Activated CD8-positive, alpha-beta memory T cell treated with anti-CD3 and anti-CD28 coated beads, Interleukin-2, amount 10 ng/mL, durations not matched to agents 7 days and 5 days (primary cell): ENCODE measurements around the gene TPCN2. TPM values are rescaled to one million over a fixed set of nuclear protein-coding genes. Genes with fewer than 3 reads are reported as not detected.

Source experiments
- ATAC-seq: fragments of 150-1000 bp; cut with Tn5 transposase; one replicate; pipeline ENCODE4 v1.10.0; 2021; ENCODE audit warnings: moderate library complexity
- CTCF ChIA-PET: fragments of 350-600 bp; sonication (Branson Sonifier 250); formaldehyde crosslinking; loops from one replicate; lab custom pipeline; 2021; ENCODE audit warnings: antibody characterized with exemption; lab: Charles Lee
- DNase-seq: peaks from one replicate; pipeline ENCODE4 v3.0.0-alpha.2; 2020
- H3K27ac Mint-ChIP-seq: one replicate; pipeline ENCODE4 v1.8.0; 2021; ENCODE audit warnings: mild to moderate bottlenecking, mixed read lengths
- H3K27me3 Mint-ChIP-seq: one replicate; pipeline ENCODE4 v1.8.0; 2021; ENCODE audit warnings: mixed read lengths
- H3K36me3 Mint-ChIP-seq: one replicate; pipeline ENCODE4 v1.8.0; 2021; ENCODE audit warnings: mild to moderate bottlenecking, mixed read lengths
- H3K4me1 Mint-ChIP-seq: one replicate; pipeline ENCODE4 v1.8.0; 2021; ENCODE audit warnings: mixed read lengths
- H3K4me3 Mint-ChIP-seq: one replicate; pipeline ENCODE4 v1.8.0; 2021; ENCODE audit warnings: mild to moderate bottlenecking, moderate library complexity, mixed read lengths
- H3K9me3 Mint-ChIP-seq: one replicate; pipeline ENCODE4 v1.8.0; 2022; ENCODE audit warnings: low read depth, mixed read lengths
- total RNA-seq, 2 experiments: library from RNA; stranded (reverse); gene quantifications; one replicate each; pipeline ENCODE4 v1.2.3, GENCODE V29; 2021

The TPCN2 gene
- total RNA-seq, 2 experiments from 2014 or later, result 15.3 to 20.6 TPM

GRCh38 chr11:69165775-69166174, 117.0 kb downstream of the TPCN2 start:
- Mint-ChIP-seq H3K4me1 (peaks cover 18% of the 10 kb centered on the region), H3K9me3 (no peaks in the 10 kb centered on the region), H3K27me3 (peaks cover 12% of the 10 kb centered on the region), H3K36me3 (no peaks in the 10 kb centered on the region), H3K4me3 (no peak overlapping the region), H3K27ac (no peak overlapping the region)
- ATAC-seq, result no peak
- CTCF ChIA-PET, result interaction anchor here (1.0 kb wide), 1 partner anchor 16 kb away, joined by 4 read pairs; no protein-coding TSS in a partner anchor
- no peak for DNase-seq

- no peaks in the 10 kb centered on the region for H3K36me3 Mint-ChIP-seq
- peaks cover 18% of the 10 kb centered on the region for H3K4me1 Mint-ChIP-seq
- DNase-seq (peak; percentile 65), ATAC-seq (peak; percentile 93)
- CTCF ChIA-PET, result interaction anchor here (1.0 kb wide), 1 partner anchor 17 kb away, joined by 4 read pairs; no protein-coding TSS in a partner anchor
- H3K27ac Mint-ChIP-seq, result no peak overlapping the region
- peaks cover 12% of the 10 kb centered on the region for H3K27me3 Mint-ChIP-seq
- H3K4me3 Mint-ChIP-seq, result no peak overlapping the region
- no peaks in the 10 kb centered on the region for H3K9me3 Mint-ChIP-seq
Measured at GRCh38 chr11:69166218-69167115, 117.7 kb downstream of the TPCN2 start.

- Mint-ChIP-seq H3K4me1 (peaks cover 18% of the 10 kb centered on the region), H3K4me3 (no peak overlapping the region), H3K27ac (no peak overlapping the region), H3K9me3 (no peaks in the 10 kb centered on the region), H3K36me3 (no peaks in the 10 kb centered on the region), H3K27me3 (peaks cover 12% of the 10 kb centered on the region)
- DNase-seq (no peak), ATAC-seq (no peak)
- CTCF ChIA-PET, result interaction anchor here (1.0 kb wide), 1 partner anchor 18 kb away, joined by 4 read pairs; no protein-coding TSS in a partner anchor
Measured at GRCh38 chr11:69167130-69167915, 118.6 kb downstream of the TPCN2 start.

- ATAC-seq, result no peak
- Mint-ChIP-seq H3K36me3 (no peaks in the 10 kb centered on the region), H3K4me1 (peaks cover 18% of the 10 kb centered on the region), H3K27me3 (peaks cover 7% of the 10 kb centered on the region), H3K27ac (no peak overlapping the region), H3K4me3 (no peak overlapping the region), H3K9me3 (no peaks in the 10 kb centered on the region)
- no peak for DNase-seq
- CTCF ChIA-PET, result no interaction called here
Measured at GRCh38 chr11:69167916-69168691, 119.4 kb downstream of the TPCN2 start.

DNA sequence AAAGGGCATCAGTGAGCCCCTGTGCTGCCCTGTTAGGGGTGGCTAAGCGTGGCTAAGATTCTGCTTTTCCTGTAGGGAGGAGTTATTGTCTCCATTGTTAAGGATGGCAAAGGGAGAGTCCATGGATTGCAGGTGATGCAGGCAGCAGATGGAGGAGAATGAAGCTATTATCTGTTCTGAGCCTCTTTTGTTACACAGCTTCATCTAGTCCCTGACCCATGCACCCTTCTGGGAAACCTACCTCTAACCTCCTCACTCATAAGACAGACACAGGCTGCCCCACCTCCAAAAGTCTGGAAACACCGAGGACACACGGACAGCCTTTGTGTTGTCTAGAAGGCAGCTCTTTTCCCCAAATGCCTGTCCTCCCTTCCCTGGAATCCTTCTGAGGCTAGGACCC, 120.7 kb downstream of the TPCN2 start:
- ATAC-seq (no peak), DNase-seq (no peak)
- Mint-ChIP-seq H3K9me3 (no peaks in the 10 kb centered on the region), H3K4me1 (peaks cover 18% of the 10 kb centered on the region), H3K27ac (no peak overlapping the region), H3K27me3 (peaks cover 7% of the 10 kb centered on the region), H3K36me3 (no peaks in the 10 kb centered on the region), H3K4me3 (no peak overlapping the region)
- CTCF ChIA-PET, result no interaction called here

DNA sequence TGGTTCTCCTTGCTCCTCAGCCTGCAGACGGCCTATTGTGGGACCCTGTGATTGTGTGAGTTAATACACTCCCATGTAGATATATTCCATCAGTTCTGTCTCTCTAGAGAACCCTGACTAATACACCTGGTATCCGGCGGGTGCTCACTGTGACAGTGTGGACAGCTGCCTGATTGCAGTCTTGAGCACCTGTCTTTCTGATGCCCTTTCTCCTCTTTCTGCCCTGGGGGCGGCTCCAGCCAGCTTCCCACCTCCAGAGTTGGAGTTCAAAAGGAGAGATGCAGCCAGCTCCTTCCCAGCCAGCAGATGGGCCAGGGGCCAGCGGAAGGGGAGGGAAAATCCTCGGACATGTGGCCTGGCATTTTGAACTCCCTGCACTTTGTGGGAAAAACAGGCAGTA, 122.0 kb downstream of the TPCN2 start:
- peaks cover 15% of the 10 kb centered on the region for H3K4me1 Mint-ChIP-seq
- H3K36me3 Mint-ChIP-seq, result no peaks in the 10 kb centered on the region
- H3K27ac Mint-ChIP-seq, result no peak overlapping the region
- no peaks in the 10 kb centered on the region for H3K9me3 Mint-ChIP-seq
- no peak for ATAC-seq
- H3K4me3 Mint-ChIP-seq, result no peak overlapping the region
- no peaks in the 10 kb centered on the region for H3K27me3 Mint-ChIP-seq
- no peak for DNase-seq
- CTCF ChIA-PET, result no interaction called here

DNA sequence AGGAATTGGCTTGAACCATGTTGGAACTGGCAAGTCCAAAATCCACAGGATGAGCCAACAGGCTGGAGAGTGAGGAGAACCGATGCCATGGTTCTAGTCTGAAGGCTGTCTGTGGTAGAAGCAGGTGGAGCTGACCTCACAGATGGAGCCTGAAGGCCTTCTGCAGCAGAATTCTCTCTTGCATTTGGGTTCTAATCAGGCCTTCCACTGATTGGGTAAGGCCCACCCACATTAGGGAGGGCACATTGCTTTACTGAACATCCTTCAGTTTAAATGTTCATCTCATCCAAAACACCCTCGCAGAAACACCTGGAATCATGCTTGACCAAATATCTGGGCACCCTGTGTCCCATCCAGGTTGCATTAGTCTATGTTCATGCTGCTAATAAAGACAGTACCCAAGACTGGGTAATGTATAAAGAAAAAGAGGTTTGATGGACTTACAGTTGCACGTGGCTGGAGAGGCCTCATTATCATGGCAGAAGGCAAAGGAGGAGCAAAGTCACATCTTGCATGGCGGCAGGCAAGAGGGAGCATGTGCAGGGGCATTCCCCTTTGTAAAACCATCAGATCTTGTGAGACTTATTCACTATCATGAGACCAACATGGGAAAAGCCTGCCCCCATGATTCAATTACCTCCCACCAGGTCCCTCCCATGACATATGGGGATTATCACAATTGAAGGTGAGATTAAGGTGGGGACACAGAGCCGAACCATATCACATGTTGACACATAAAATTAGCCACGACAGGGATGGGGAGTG, 122.9 kb downstream of the TPCN2 start:
- Mint-ChIP-seq H3K36me3 (no peaks in the 10 kb centered on the region), H3K4me1 (peaks cover 5% of the 10 kb centered on the region), H3K27ac (no peak overlapping the region), H3K27me3 (no peaks in the 10 kb centered on the region), H3K4me3 (no peak overlapping the region), H3K9me3 (no peaks in the 10 kb centered on the region)
- CTCF ChIA-PET, result no interaction called here
- no peak for DNase-seq
- ATAC-seq, result no peak

DNA sequence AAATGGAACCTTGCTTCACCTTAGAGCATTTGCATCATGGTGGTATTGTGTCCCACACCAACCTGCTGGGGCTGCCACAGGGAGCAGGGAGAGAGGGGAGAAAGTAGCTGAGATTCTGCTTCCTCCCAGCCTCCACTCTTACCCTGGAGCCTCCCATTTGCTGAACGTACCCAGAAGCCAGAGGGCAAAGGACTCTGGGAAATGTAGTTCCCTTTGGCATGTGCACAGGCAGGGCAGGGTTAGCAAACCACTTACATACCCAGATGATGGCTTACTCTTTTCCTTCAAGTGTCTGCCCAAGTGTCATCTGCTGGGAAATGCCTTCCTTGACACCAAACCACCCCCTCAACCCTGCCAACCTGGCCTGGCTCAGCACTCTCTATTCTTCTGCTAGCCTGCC, 123.9 kb downstream of the TPCN2 start:
- Mint-ChIP-seq H3K27me3 (no peaks in the 10 kb centered on the region), H3K4me1 (no peaks in the 10 kb centered on the region), H3K4me3 (no peak overlapping the region), H3K36me3 (no peaks in the 10 kb centered on the region), H3K9me3 (no peaks in the 10 kb centered on the region), H3K27ac (no peak overlapping the region)
- ATAC-seq (no peak), DNase-seq (no peak)
- CTCF ChIA-PET, result no interaction called here

- H3K4me3 Mint-ChIP-seq, result no peak overlapping the region
- H3K4me1 Mint-ChIP-seq, result no peaks in the 10 kb centered on the region
- CTCF ChIA-PET, result no interaction called here
- no peak overlapping the region for H3K27ac Mint-ChIP-seq
- H3K9me3 Mint-ChIP-seq, result no peaks in the 10 kb centered on the region
- DNase-seq (no peak), ATAC-seq (no peak)
- H3K27me3 Mint-ChIP-seq, result no peaks in the 10 kb centered on the region
- H3K36me3 Mint-ChIP-seq, result no peaks in the 10 kb centered on the region
Measured at GRCh38 chr11:69173331-69173730, 124.6 kb downstream of the TPCN2 start.

DNA sequence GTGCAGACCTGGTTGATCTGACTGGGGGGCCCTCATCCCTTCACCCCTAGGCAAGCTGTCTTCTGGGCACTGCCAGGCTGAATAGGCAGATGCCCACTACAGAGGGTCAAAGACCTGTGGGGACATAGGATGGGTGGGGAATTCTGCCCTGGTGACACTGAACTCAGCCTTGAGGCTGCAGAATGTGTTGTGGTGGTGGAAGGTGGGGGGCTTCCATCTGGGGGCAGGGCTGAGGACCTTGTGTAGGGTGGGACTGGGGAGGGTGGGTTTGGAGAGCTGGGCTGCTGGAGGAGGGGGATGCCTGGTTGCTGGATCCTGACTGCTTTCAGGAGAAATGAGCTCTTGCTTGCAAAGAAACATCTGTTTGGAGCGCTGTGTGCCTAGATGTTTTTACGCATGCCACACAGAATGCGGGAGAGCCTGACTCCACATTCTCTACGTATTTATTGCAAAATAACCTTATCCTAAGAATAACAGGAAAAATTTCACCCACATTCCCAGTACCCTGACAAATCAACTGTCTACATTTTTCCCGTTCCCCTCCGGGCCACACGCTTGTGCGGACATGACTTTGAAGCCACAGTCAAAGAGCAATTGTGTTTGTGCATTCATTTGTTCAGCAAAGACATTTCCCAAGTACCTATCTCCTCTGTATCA, 125.3 kb downstream of the TPCN2 start:
- Mint-ChIP-seq H3K27ac (no peak overlapping the region), H3K9me3 (no peaks in the 10 kb centered on the region), H3K4me3 (no peak overlapping the region), H3K27me3 (no peaks in the 10 kb centered on the region), H3K36me3 (no peaks in the 10 kb centered on the region), H3K4me1 (no peaks in the 10 kb centered on the region)
- DNase-seq (no peak), ATAC-seq (no peak)
- CTCF ChIA-PET, result no interaction called here

GRCh38 chr11:69174841-69175240, 126.1 kb downstream of the TPCN2 start:
- no peak for ATAC-seq
- Mint-ChIP-seq H3K4me1 (no peaks in the 10 kb centered on the region), H3K27ac (no peak overlapping the region), H3K27me3 (no peaks in the 10 kb centered on the region), H3K36me3 (no peaks in the 10 kb centered on the region), H3K4me3 (no peak overlapping the region), H3K9me3 (no peaks in the 10 kb centered on the region)
- DNase-seq, result no peak
- CTCF ChIA-PET, result no interaction called here

- H3K36me3 Mint-ChIP-seq, result no peaks in the 10 kb centered on the region
- DNase-seq, result no peak
- no peak for ATAC-seq
- H3K4me1 Mint-ChIP-seq, result peaks cover 3% of the 10 kb centered on the region
- no peak overlapping the region for H3K4me3 Mint-ChIP-seq
- no peaks in the 10 kb centered on the region for H3K9me3 Mint-ChIP-seq
- peaks cover 5% of the 10 kb centered on the region for H3K27me3 Mint-ChIP-seq
- CTCF ChIA-PET, result no interaction called here
- H3K27ac Mint-ChIP-seq, result no peak overlapping the region
Measured at GRCh38 chr11:69178819-69179482, 130.2 kb downstream of the TPCN2 start.
